HUES6 (cell line): Measurements from ENCODE around the gene CTPS2.
"Not testable (repeated sequence)": the region's sequence is repeated elsewhere in the genome, so short reads cannot be mapped to it uniquely, and the experiment has no call there.

ENCODE experiments used
- H3K27ac ChIP-seq: 2 replicates; pipeline ENCODE4 v1.7.0; 2013; ENCODE audit warnings: low read depth, mild to moderate bottlenecking, low read length, inconsistent platforms
- H3K27me3 ChIP-seq: 2 replicates; pipeline ENCODE4 v1.6.1; 2013; ENCODE audit warnings: low read length; ENCODE audit not compliant: control insufficient read depth, insufficient read depth
- H3K36me3 ChIP-seq: 2 replicates; pipeline ENCODE4 v1.6.1; 2013; ENCODE audit warnings: low read length; ENCODE audit not compliant: control insufficient read depth, insufficient read depth
- H3K4me1 ChIP-seq: 2 replicates; pipeline ENCODE4 v1.6.1; 2013; ENCODE audit warnings: low read length; ENCODE audit not compliant: control insufficient read depth, insufficient read depth
- H3K4me3 ChIP-seq: 2 replicates; pipeline ENCODE4 v1.5.1; 2013; ENCODE audit warnings: low read depth, low read length
- H3K9ac ChIP-seq: one replicate; pipeline ENCODE4 v1.6.1; 2013; ENCODE audit warnings: mild to moderate bottlenecking, low read length
- H3K9me3 ChIP-seq: 2 replicates; pipeline ENCODE4 v1.6.1; 2013; ENCODE audit warnings: low read depth, low read length; ENCODE audit not compliant: control insufficient read depth, insufficient read depth

Gene CTPS2

GRCh38 chrX:16586377-16587112, 125.9 kb downstream of the CTPS2 start:
- no peaks in the 10 kb centered on the region for H3K27me3 ChIP-seq
- H3K27ac ChIP-seq: peak overlapping the region; percentile 83
- H3K4me1 ChIP-seq: peaks cover 27% of the 10 kb centered on the region
- H3K9ac ChIP-seq: peak overlapping the region; percentile 59
- H3K36me3 ChIP-seq: peaks cover 70% of the 10 kb centered on the region
- H3K4me3 ChIP-seq: no peak overlapping the region
- peaks cover 15% of the 10 kb centered on the region for H3K9me3 ChIP-seq

- Histone ChIP-seq H3K27ac (peak overlapping the region; percentile 83), H3K9ac (peak overlapping the region; percentile 59), H3K27me3 (no peaks in the 10 kb centered on the region)
These were observed 126.7 kb downstream of the CTPS2 start for GRCh38 chrX:16585486-16586376.

GRCh38 chrX:16580004-16580797, 132.3 kb downstream of the CTPS2 start:
- peaks cover 24% of the 10 kb centered on the region for H3K9me3 ChIP-seq
- H3K27me3 ChIP-seq: not testable (repeated sequence)
- H3K27ac ChIP-seq: peak overlapping the region; percentile 97
- H3K9ac ChIP-seq: peak overlapping the region; percentile 90
- H3K4me3 ChIP-seq: peak overlapping the region; percentile 61
- peaks cover 39% of the 10 kb centered on the region for H3K4me1 ChIP-seq
- peaks cover 46% of the 10 kb centered on the region for H3K36me3 ChIP-seq

More at GRCh38 chrX:16585486-16586376, 126.7 kb downstream of the CTPS2 start:
- Histone ChIP-seq H3K9me3 (peaks cover 24% of the 10 kb centered on the region), H3K4me1 (peaks cover 28% of the 10 kb centered on the region), H3K36me3 (peaks cover 70% of the 10 kb centered on the region), H3K4me3 (no peak overlapping the region)

GRCh38 chrX:16579517-16579916, 133.0 kb downstream of the CTPS2 start:
- Histone ChIP-seq H3K9ac (peak overlapping the region; percentile 90), H3K9me3 (peaks cover 31% of the 10 kb centered on the region), H3K27ac (peak overlapping the region; percentile 97)

GRCh38 chrX:16578218-16578617, 134.3 kb downstream of the CTPS2 start:
- H3K27ac ChIP-seq: peak overlapping the region; percentile 97
- H3K4me1 ChIP-seq: peaks cover 36% of the 10 kb centered on the region
- H3K9me3 ChIP-seq: peaks cover 27% of the 10 kb centered on the region
- H3K36me3 ChIP-seq: peaks cover 42% of the 10 kb centered on the region
- peak overlapping the region; percentile 90 for H3K9ac ChIP-seq
- H3K4me3 ChIP-seq: peak overlapping the region; percentile 61
- no peaks in the 10 kb centered on the region for H3K27me3 ChIP-seq

More at GRCh38 chrX:16579517-16579916, 133.0 kb downstream of the CTPS2 start:
- Histone ChIP-seq H3K36me3 (peaks cover 46% of the 10 kb centered on the region), H3K4me1 (peaks cover 34% of the 10 kb centered on the region), H3K4me3 (peak overlapping the region; percentile 61), H3K27me3 (no peaks in the 10 kb centered on the region)

GRCh38 chrX:16577483-16578029, 134.9 kb downstream of the CTPS2 start:
- peak overlapping the region; percentile 97 for H3K27ac ChIP-seq
- H3K4me1 ChIP-seq: peaks cover 36% of the 10 kb centered on the region
- peaks cover 35% of the 10 kb centered on the region for H3K36me3 ChIP-seq
- no peaks in the 10 kb centered on the region for H3K27me3 ChIP-seq
- peaks cover 24% of the 10 kb centered on the region for H3K9me3 ChIP-seq
- H3K9ac ChIP-seq: peak overlapping the region; percentile 90
- H3K4me3 ChIP-seq: peak overlapping the region; percentile 61

GRCh38 chrX:16575388-16575787, 137.1 kb downstream of the CTPS2 start:
- H3K9ac ChIP-seq, H3K9me3 ChIP-seq, H3K4me3 ChIP-seq, H3K27me3 ChIP-seq, H3K27ac ChIP-seq: not testable (repeated sequence)
- Histone ChIP-seq H3K4me1 (peaks cover 32% of the 10 kb centered on the region), H3K36me3 (peaks cover 19% of the 10 kb centered on the region)

GRCh38 chrX:16573781-16574180, 138.7 kb downstream of the CTPS2 start:
- Histone ChIP-seq H3K27ac (no peak overlapping the region), H3K36me3 (peaks cover 24% of the 10 kb centered on the region; the same call in 1 of the 2 replicates), H3K27me3 (no peaks in the 10 kb centered on the region), H3K4me1 (peaks cover 20% of the 10 kb centered on the region), H3K4me3 (no peak overlapping the region), H3K9me3 (peaks cover 7% of the 10 kb centered on the region), H3K9ac (no peak overlapping the region)

GRCh38 chrX:16567681-16568080, 144.8 kb downstream of the CTPS2 start:
- H3K9ac ChIP-seq: no peak overlapping the region
- no peaks in the 10 kb centered on the region for H3K4me1 ChIP-seq
- H3K4me3 ChIP-seq: no peak overlapping the region
- H3K27ac ChIP-seq: no peak overlapping the region
- H3K27me3 ChIP-seq: no peaks in the 10 kb centered on the region
- H3K36me3 ChIP-seq: peaks cover 14% of the 10 kb centered on the region; the same call in 1 of the 2 replicates
- 0 out of 2 replicates have a peak, but pooled peaks cover 3% of the 10 kb centered on the region for H3K9me3 ChIP-seq

- Histone ChIP-seq H3K4me3 (no peak overlapping the region), H3K36me3 (peaks cover 14% of the 10 kb centered on the region; the same call in 1 of the 2 replicates), H3K9ac (no peak overlapping the region), H3K9me3 (0 out of 2 replicates have a peak, but pooled peaks cover 3% of the 10 kb centered on the region), H3K27me3 (no peaks in the 10 kb centered on the region), H3K4me1 (no peaks in the 10 kb centered on the region), H3K27ac (no peak overlapping the region)
These were observed 145.9 kb downstream of the CTPS2 start for GRCh38 chrX:16566571-16566970.
